ENCODE results near the gene PBRM1.

PBRM1 gene

DNA sequence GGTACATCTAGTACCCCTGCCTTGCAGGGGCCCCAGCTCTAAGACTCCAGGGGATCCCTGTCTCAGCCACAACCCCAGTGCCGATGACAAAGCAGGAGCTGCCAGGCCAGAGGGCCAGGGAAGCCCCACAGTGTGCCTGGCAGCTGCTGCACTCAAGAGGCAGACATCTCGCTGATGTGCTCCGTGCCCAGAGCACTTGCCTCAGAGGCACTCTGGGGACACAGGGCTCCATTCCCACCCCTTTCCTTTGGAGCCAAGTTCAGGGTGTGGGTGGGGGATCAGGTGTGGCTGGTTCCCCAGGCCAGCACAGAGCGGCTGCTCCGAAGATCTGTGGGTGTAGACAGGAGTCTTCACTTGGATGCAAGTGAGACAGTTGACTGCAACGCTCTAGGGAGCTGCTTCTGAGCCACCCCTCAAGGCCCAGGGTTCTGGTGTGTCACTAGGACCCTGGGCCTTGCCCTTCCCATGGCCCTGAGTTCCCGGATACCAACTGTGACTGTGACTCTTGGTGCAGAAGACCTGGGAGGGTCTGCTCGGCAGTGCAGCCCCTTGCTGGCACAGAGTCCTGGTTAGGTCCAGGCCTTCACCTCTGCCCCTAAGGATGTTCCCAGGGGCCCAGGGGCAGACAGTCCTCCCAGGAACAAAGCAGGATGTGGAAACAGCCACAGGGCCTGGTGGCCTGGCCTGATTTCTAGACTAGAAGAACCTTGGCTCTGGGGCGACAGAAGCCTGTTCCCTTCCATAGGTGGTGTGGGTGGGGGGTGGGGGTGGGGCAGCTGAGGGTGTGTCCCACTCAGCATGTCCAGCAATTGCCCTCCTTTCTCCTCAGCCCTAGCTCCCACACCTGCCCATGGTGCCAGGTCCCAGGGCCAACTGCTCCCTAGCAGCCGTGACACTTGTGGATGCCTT is 154.5 kb downstream of the PBRM1 start:
- no peaks in the 10 kb centered on the region for H3K79me2 ChIP-seq (ENCODE audit: low read length)

GRCh38 chr3:52529376-52530333 is 156.1 kb downstream of the PBRM1 start:
- Histone ChIP-seq H3K4me1 (ENCODE audit: low read length) (no peaks in the 10 kb centered on the region), H3K4me3 (ENCODE audit: low read length) (no peak overlapping the region), H3F3A (ENCODE audit: insufficient read depth, low read length) (0 out of 2 replicates have a peak, but pooled peaks cover under 1% of the 10 kb centered on the region), H3K9me3 (replicated peaks; ENCODE audit: insufficient read depth, low read length) (no peaks in the 10 kb centered on the region), H3K9me2 (replicated peaks; ENCODE audit: insufficient read depth, low read length) (no peaks in the 10 kb centered on the region), H2AFZ (ENCODE audit: low read length) (no peak overlapping the region), H3K27ac (ENCODE audit: low read length) (no peak overlapping the region), H3K9ac (ENCODE audit: low read length) (no peak overlapping the region), H4K20me1 (ENCODE audit: insufficient read depth, low read length) (no peaks in the 10 kb centered on the region), H3K4me2 (ENCODE audit: low read depth, low read length) (no peak overlapping the region), H3K79me2 (ENCODE audit: low read length) (no peaks in the 10 kb centered on the region), H3K36me3 (replicated peaks; ENCODE audit: insufficient read depth, low read length) (no peaks in the 10 kb centered on the region), H3K27me3 (replicated peaks; ENCODE audit: insufficient read depth, low read length) (no peaks in the 10 kb centered on the region)
- TF ChIP-seq EZH2phosphoT487 (IDR thresholded peaks at IDR 0.05; ENCODE audit: low read length) (no peak), CTCF (IDR thresholded peaks at IDR 0.05; ENCODE audit: low read length) (no peak), EZH2 (optimal IDR thresholded peaks at IDR 0.05; ENCODE audit: low read depth, low read length) (no peak)
- no peak for DNase-seq

More for the DNA sequence above, 154.5 kb downstream of the PBRM1 start:
- DNase-seq: no peak
- Histone ChIP-seq H3K27ac (ENCODE audit: low read length) (no peak overlapping the region), H3K36me3 (replicated peaks; ENCODE audit: insufficient read depth, low read length) (no peaks in the 10 kb centered on the region), H3K27me3 (replicated peaks; ENCODE audit: insufficient read depth, low read length) (no peaks in the 10 kb centered on the region), H3K9me2 (replicated peaks; ENCODE audit: insufficient read depth, low read length) (no peaks in the 10 kb centered on the region), H3K4me1 (ENCODE audit: low read length) (peaks cover 7% of the 10 kb centered on the region), H3F3A (ENCODE audit: insufficient read depth, low read length) (peaks cover 9% of the 10 kb centered on the region; the same call in 1 of the 2 replicates), H3K4me2 (ENCODE audit: low read depth, low read length) (no peak overlapping the region), H3K4me3 (ENCODE audit: low read length) (no peak overlapping the region), H4K20me1 (ENCODE audit: insufficient read depth, low read length) (no peaks in the 10 kb centered on the region), H3K9me3 (replicated peaks; ENCODE audit: insufficient read depth, low read length) (no peaks in the 10 kb centered on the region), H2AFZ (ENCODE audit: low read length) (no peak overlapping the region), H3K9ac (ENCODE audit: low read length) (no peak overlapping the region)
- TF ChIP-seq EZH2phosphoT487 (IDR thresholded peaks at IDR 0.05; ENCODE audit: low read length) (no peak), EZH2 (optimal IDR thresholded peaks at IDR 0.05; ENCODE audit: low read depth, low read length) (no peak), CTCF (IDR thresholded peaks at IDR 0.05; ENCODE audit: low read length) (no peak)

- TF ChIP-seq CTCF (IDR thresholded peaks at IDR 0.05; ENCODE audit: low read length) (no peak), EZH2phosphoT487 (IDR thresholded peaks at IDR 0.05; ENCODE audit: low read length) (no peak), EZH2 (optimal IDR thresholded peaks at IDR 0.05; ENCODE audit: low read depth, low read length) (no peak)
- no peaks in the 10 kb centered on the region for H3K9me3 ChIP-seq (replicated peaks; ENCODE audit: insufficient read depth, low read length)
Observed at GRCh38 chr3:52528586-52529375, 156.9 kb downstream of the PBRM1 start.

More at GRCh38 chr3:52528586-52529375, 156.9 kb downstream of the PBRM1 start:
- no peaks in the 10 kb centered on the region for H3K79me2 ChIP-seq (ENCODE audit: low read length)
- H2AFZ ChIP-seq (ENCODE audit: low read length): no peak overlapping the region
- H3K4me3 ChIP-seq (ENCODE audit: low read length): no peak overlapping the region
- no peak overlapping the region for H3K9ac ChIP-seq (ENCODE audit: low read length)
- no peaks in the 10 kb centered on the region for H3K4me1 ChIP-seq (ENCODE audit: low read length)
- no peaks in the 10 kb centered on the region for H3K27me3 ChIP-seq (replicated peaks; ENCODE audit: insufficient read depth, low read length)
- no peaks in the 10 kb centered on the region for H3K9me2 ChIP-seq (replicated peaks; ENCODE audit: insufficient read depth, low read length)
- H4K20me1 ChIP-seq (ENCODE audit: insufficient read depth, low read length): no peaks in the 10 kb centered on the region
- H3F3A ChIP-seq (ENCODE audit: insufficient read depth, low read length): no peaks in the 10 kb centered on the region
- H3K27ac ChIP-seq (ENCODE audit: low read length): no peak overlapping the region
- no peak overlapping the region for H3K4me2 ChIP-seq (ENCODE audit: low read depth, low read length)
- no peak for DNase-seq
- H3K36me3 ChIP-seq (replicated peaks; ENCODE audit: insufficient read depth, low read length): no peaks in the 10 kb centered on the region
